ENCODE results near the gene ARHGAP15. TPM values are rescaled to one million over a fixed set of nuclear protein-coding genes. Genes with fewer than 3 reads are reported as not detected.

Gene ARHGAP15
- total RNA-seq, 1 donor from 2014 or later, result 56.2 TPM

GRCh38 chr2:143150287-143150686, 21.1 kb downstream of the ARHGAP15 start:
- intact Hi-C loops (cut with micrococcal nuclease), result loop anchor here (2.0 kb wide), 1 partner anchor 25 kb away; no protein-coding TSS in a partner anchor
- no peaks in the 10 kb centered on the region for H3K9me3 Mint-ChIP-seq
- peak overlapping the region; percentile 63 for H3K4me3 Mint-ChIP-seq

GRCh38 chr2:143151111-143151752, 22.0 kb downstream of the ARHGAP15 start:
- Mint-ChIP-seq H3K27me3 (no peaks in the 10 kb centered on the region), H3K36me3 (ENCODE audit: low read depth) (peaks cover 19% of the 10 kb centered on the region), H3K27ac (peak overlapping the region; percentile 70), H3K4me1 (peaks cover 67% of the 10 kb centered on the region), H3K9me3 (no peaks in the 10 kb centered on the region), H3K4me3 (peak overlapping the region; percentile 5)
- DNase-seq, result no peak
- intact Hi-C loops (cut with micrococcal nuclease), result loop anchor here (2.0 kb wide), 1 partner anchor 24 kb away; no protein-coding TSS in a partner anchor

More at GRCh38 chr2:143150287-143150686, 21.1 kb downstream of the ARHGAP15 start:
- DNase-seq, result no peak
- peaks cover 13% of the 10 kb centered on the region for H3K36me3 Mint-ChIP-seq (ENCODE audit: low read depth)
- peaks cover 68% of the 10 kb centered on the region for H3K4me1 Mint-ChIP-seq
- no peaks in the 10 kb centered on the region for H3K27me3 Mint-ChIP-seq
- H3K27ac Mint-ChIP-seq, result peak overlapping the region; percentile 87

GRCh38 chr2:143152219-143152618, 23.0 kb downstream of the ARHGAP15 start:
- H3K4me1 Mint-ChIP-seq, result peaks cover 63% of the 10 kb centered on the region
- peaks cover 20% of the 10 kb centered on the region for H3K36me3 Mint-ChIP-seq (ENCODE audit: low read depth)
- H3K27ac Mint-ChIP-seq, result peak overlapping the region; percentile 70
- H3K27me3 Mint-ChIP-seq, result no peaks in the 10 kb centered on the region
- DNase-seq, result no peak
- H3K9me3 Mint-ChIP-seq, result no peaks in the 10 kb centered on the region
- H3K4me3 Mint-ChIP-seq, result peak overlapping the region; percentile 13
- intact Hi-C loops (cut with micrococcal nuclease), result loop anchor here (1.0 kb wide), 3 partner anchors 8 to 23 kb away; partner anchors contain the start of gene ARHGAP15

- intact Hi-C loops (cut with micrococcal nuclease), result loop anchor here (1.0 kb wide), 3 partner anchors 8 to 23 kb away; partner anchors contain the start of gene ARHGAP15
- H3K9me3 Mint-ChIP-seq, result no peaks in the 10 kb centered on the region
- peaks cover 64% of the 10 kb centered on the region for H3K4me1 Mint-ChIP-seq
- H3K36me3 Mint-ChIP-seq (ENCODE audit: low read depth), result peaks cover 22% of the 10 kb centered on the region
- no peaks in the 10 kb centered on the region for H3K27me3 Mint-ChIP-seq
- peak overlapping the region; percentile 70 for H3K27ac Mint-ChIP-seq
- DNase-seq, result no peak
- peak overlapping the region; percentile 13 for H3K4me3 Mint-ChIP-seq
These were observed 23.4 kb downstream of the ARHGAP15 start for GRCh38 chr2:143152637-143153036.

GRCh38 chr2:143155661-143156060, 26.4 kb downstream of the ARHGAP15 start:
- Mint-ChIP-seq H3K36me3 (ENCODE audit: low read depth) (peaks cover 22% of the 10 kb centered on the region), H3K4me3 (no peak overlapping the region), H3K27me3 (no peaks in the 10 kb centered on the region), H3K4me1 (peaks cover 58% of the 10 kb centered on the region), H3K9me3 (no peaks in the 10 kb centered on the region), H3K27ac (no peak overlapping the region)
- intact Hi-C loops (cut with micrococcal nuclease), result no loop called here
- no peak for DNase-seq

- Mint-ChIP-seq H3K36me3 (ENCODE audit: low read depth) (peaks cover 25% of the 10 kb centered on the region), H3K4me1 (peaks cover 56% of the 10 kb centered on the region), H3K4me3 (no peak overlapping the region), H3K27ac (no peak overlapping the region), H3K27me3 (no peaks in the 10 kb centered on the region), H3K9me3 (no peaks in the 10 kb centered on the region)
- intact Hi-C loops (cut with micrococcal nuclease), result no loop called here
- no peak for DNase-seq
These were observed 27.8 kb downstream of the ARHGAP15 start for GRCh38 chr2:143157001-143157400.

- H3K4me1 Mint-ChIP-seq, result peaks cover 54% of the 10 kb centered on the region
- peaks cover 27% of the 10 kb centered on the region for H3K36me3 Mint-ChIP-seq (ENCODE audit: low read depth)
- H3K4me3 Mint-ChIP-seq, result peak overlapping the region; percentile 15
- peak overlapping the region; percentile 73 for H3K27ac Mint-ChIP-seq
- no peaks in the 10 kb centered on the region for H3K27me3 Mint-ChIP-seq
- DNase-seq, result no peak
- no peaks in the 10 kb centered on the region for H3K9me3 Mint-ChIP-seq
- intact Hi-C loops (cut with micrococcal nuclease), result no loop called here
These were observed 28.2 kb downstream of the ARHGAP15 start for GRCh38 chr2:143157418-143157817.

GRCh38 chr2:143158098-143158497, 28.9 kb downstream of the ARHGAP15 start:
- intact Hi-C loops (cut with micrococcal nuclease), result no loop called here
- Mint-ChIP-seq H3K4me1 (peaks cover 52% of the 10 kb centered on the region), H3K36me3 (ENCODE audit: low read depth) (peaks cover 25% of the 10 kb centered on the region), H3K27me3 (no peaks in the 10 kb centered on the region), H3K4me3 (peak overlapping the region; percentile 1), H3K9me3 (no peaks in the 10 kb centered on the region), H3K27ac (no peak overlapping the region)
- DNase-seq, result no peak

- Mint-ChIP-seq H3K9me3 (no peaks in the 10 kb centered on the region), H3K27ac (peak overlapping the region; percentile 14), H3K27me3 (no peaks in the 10 kb centered on the region), H3K4me1 (peaks cover 55% of the 10 kb centered on the region), H3K4me3 (peak overlapping the region; percentile 1), H3K36me3 (ENCODE audit: low read depth) (peaks cover 29% of the 10 kb centered on the region)
- intact Hi-C loops (cut with micrococcal nuclease), result no loop called here
- no peak for DNase-seq
These were observed 29.6 kb downstream of the ARHGAP15 start for GRCh38 chr2:143158551-143159485.

- Mint-ChIP-seq H3K27me3 (no peaks in the 10 kb centered on the region), H3K9me3 (no peaks in the 10 kb centered on the region), H3K4me1 (peaks cover 57% of the 10 kb centered on the region), H3K4me3 (no peak overlapping the region), H3K36me3 (ENCODE audit: low read depth) (peaks cover 34% of the 10 kb centered on the region), H3K27ac (peak overlapping the region; percentile 9)
- no peak for DNase-seq
- intact Hi-C loops (cut with micrococcal nuclease), result no loop called here
These were observed 30.2 kb downstream of the ARHGAP15 start for GRCh38 chr2:143159486-143159840.

GRCh38 chr2:143160732-143161707, 31.8 kb downstream of the ARHGAP15 start:
- Mint-ChIP-seq H3K36me3 (ENCODE audit: low read depth) (peaks cover 33% of the 10 kb centered on the region), H3K27ac (peak overlapping the region; percentile 58), H3K9me3 (no peaks in the 10 kb centered on the region), H3K4me3 (peak overlapping the region; percentile 34), H3K27me3 (no peaks in the 10 kb centered on the region), H3K4me1 (peaks cover 59% of the 10 kb centered on the region)
- no peak for DNase-seq
- intact Hi-C loops (cut with micrococcal nuclease), result loop anchor here (1.0 kb wide), 1 partner anchor 9 kb away; no protein-coding TSS in a partner anchor

- H3K27me3 Mint-ChIP-seq, result no peaks in the 10 kb centered on the region
- intact Hi-C loops (cut with micrococcal nuclease), result loop anchor here (1.0 to 2.0 kb wide), 4 partner anchors 51 to 127 kb away; no protein-coding TSS in a partner anchor
- H3K4me3 Mint-ChIP-seq, result no peak overlapping the region
- no peaks in the 10 kb centered on the region for H3K9me3 Mint-ChIP-seq
- DNase-seq, result peak; percentile 84
- peaks cover 59% of the 10 kb centered on the region for H3K4me1 Mint-ChIP-seq
- H3K36me3 Mint-ChIP-seq (ENCODE audit: low read depth), result peaks cover 36% of the 10 kb centered on the region
- peak overlapping the region; percentile 15 for H3K27ac Mint-ChIP-seq
These were observed 33.1 kb downstream of the ARHGAP15 start for GRCh38 chr2:143162123-143162837.

Data from activated CD4-positive, alpha-beta T cell treated with anti-CD3 and anti-CD28 coated beads, Interleukin-2, amount 10 ng/mL, durations not matched to agents 24 days and 14 days (primary cell).